Liver (tissue), 9 donors: ENCODE measurements around the gene IGLL5. TPM values are rescaled to one million over a fixed set of nuclear protein-coding genes. Genes with fewer than 3 reads are reported as not detected.

Experiments
- DNase-seq: peaks from one replicate; pipeline ENCODE4 v3.0.0-alpha.2; 2017; ENCODE audit warnings: low spot score
- H3K27ac ChIP-seq, 2 donors: one replicate each; pipeline ENCODE4 v1.7.0; 2013; ENCODE audit warnings: inconsistent platforms in 2 of 2, low read length in 2 of 2, control low read depth in 1 of 2, low read depth in 1 of 2, mild to moderate bottlenecking in 1 of 2
- H3K27me3 ChIP-seq, 4 donors: one replicate each; pipeline versions ENCODE4 v1.6.1 to v1.7.0; 2013; ENCODE audit warnings: low read length in 3 of 4, inconsistent platforms in 1 of 4, mild to moderate bottlenecking in 1 of 4, moderate library complexity in 1 of 4; ENCODE audit not compliant: control insufficient read depth in 4 of 4, insufficient read depth in 4 of 4
- H3K36me3 ChIP-seq, 4 donors: one replicate each; pipeline versions ENCODE4 v1.6.1 to v1.7.0; 2013; ENCODE audit warnings: low read length in 3 of 4, mild to moderate bottlenecking in 3 of 4, low read depth in 1 of 4, moderate library complexity in 1 of 4; ENCODE audit not compliant: control insufficient read depth in 4 of 4, insufficient read depth in 3 of 4
- H3K4me1 ChIP-seq, 4 donors: one replicate each; pipeline versions ENCODE4 v1.6.1 to v1.7.0; 2013; ENCODE audit warnings: low read length in 3 of 4, mild to moderate bottlenecking in 3 of 4, moderate library complexity in 1 of 4; ENCODE audit not compliant: control insufficient read depth in 4 of 4, insufficient read depth in 4 of 4
- H3K4me3 ChIP-seq, 3 donors: one replicate each; pipeline versions ENCODE4 v1.6.1 to v1.7.0; 2013; ENCODE audit warnings: low read length in 3 of 3, control low read depth in 1 of 3, low read depth in 1 of 3, mild to moderate bottlenecking in 1 of 3
- H3K9ac ChIP-seq, 2 donors: one replicate each; pipeline ENCODE4 v1.7.0; 2013; ENCODE audit warnings: low read length in 2 of 2, mild to moderate bottlenecking in 2 of 2, moderate library complexity in 2 of 2, control low read depth in 1 of 2, low read depth in 1 of 2
- H3K9me3 ChIP-seq, 4 donors: one replicate each; pipeline versions ENCODE4 v1.6.1 to v1.7.0; 2013; ENCODE audit warnings: low read length in 3 of 4; ENCODE audit not compliant: control insufficient read depth in 4 of 4
- ATF3 ChIP-seq: IDR thresholded peaks from 2 replicates; pipeline ENCODE4 v1.6.1; 2016; ENCODE audit warnings: antibody characterized with exemption
- CTCF ChIP-seq: fragments of 150-350 bp; IDR thresholded peaks from 2 replicates; pipeline ENCODE4 v1.5.1; 2017; ENCODE audit warnings: improper control_type of control experiment, low read depth, low read length; ENCODE audit not compliant: missing input control
- EGR1 ChIP-seq, 2 donors: IDR thresholded peaks; 2 replicates each; pipeline ENCODE4 v1.6.1; 2016 to 2018; ENCODE audit warnings: antibody characterized with exemption in 2 of 2, low read depth in 2 of 2
- GABPA ChIP-seq, 2 donors: IDR thresholded peaks in 1 of 2; conservative IDR thresholded peaks in 1 of 2; 2 replicates each; pipeline ENCODE4 v1.6.1; 2016; ENCODE audit warnings: antibody characterized with exemption in 2 of 2, mild to moderate bottlenecking in 1 of 2, moderate library complexity in 1 of 2
- HNF4A ChIP-seq, 2 donors: conservative IDR thresholded peaks; 2 replicates each; pipeline ENCODE4 v1.6.1; 2016; ENCODE audit warnings: antibody characterized with exemption in 2 of 2, mild to moderate bottlenecking in 2 of 2
- HNF4G ChIP-seq: IDR thresholded peaks from 2 replicates; pipeline ENCODE4 v1.6.1; 2016; ENCODE audit warnings: antibody characterized with exemption
- JUND ChIP-seq, 2 donors: IDR thresholded peaks; 2 replicates each; pipeline ENCODE4 v1.6.1; 2016; ENCODE audit warnings: antibody characterized with exemption in 2 of 2
- MAX ChIP-seq: IDR thresholded peaks from 2 replicates; pipeline ENCODE4 v1.6.1; 2016; ENCODE audit warnings: antibody characterized with exemption
- NR2F2 ChIP-seq: IDR thresholded peaks from 2 replicates; pipeline ENCODE4 v1.6.1; 2016; ENCODE audit warnings: antibody characterized with exemption
- RAD21 ChIP-seq, 2 donors: IDR thresholded peaks; 2 replicates each; pipeline ENCODE4 v1.6.1; 2016; ENCODE audit warnings: antibody characterized with exemption in 2 of 2, mild to moderate bottlenecking in 2 of 2
- REST ChIP-seq: IDR thresholded peaks from 2 replicates; pipeline ENCODE4 v1.6.1; 2016; ENCODE audit warnings: antibody characterized with exemption, mild to moderate bottlenecking
- RXRA ChIP-seq, 2 donors: IDR thresholded peaks; 2 replicates each; pipeline ENCODE4 v1.6.1; 2017 to 2018; ENCODE audit warnings: antibody characterized with exemption in 2 of 2, mild to moderate bottlenecking in 1 of 2
- TAF1 ChIP-seq: conservative IDR thresholded peaks from 2 replicates; pipeline ENCODE4 v1.6.1; 2016; ENCODE audit warnings: antibody characterized with exemption, mild to moderate bottlenecking
- YY1 ChIP-seq: IDR thresholded peaks from 2 replicates; pipeline ENCODE4 v1.6.1; 2016; ENCODE audit warnings: antibody characterized with exemption, mild to moderate bottlenecking
- ZBTB33 ChIP-seq: IDR thresholded peaks from 2 replicates; pipeline ENCODE4 v1.6.1; 2016; ENCODE audit warnings: antibody characterized with exemption
- WGBS: extraction: QIAGEN DNeasy Blood & Tissue Kit; methylation state at CpG from one replicate; pipeline ENCODE4 v1.1.7; 2013; 5-methylcytosine and 5-hydroxymethylcytosine counted together
- polyA plus RNA-seq, 2 donors: library from polyadenylated mRNA; stranded (reverse) in 1 of 2; unstranded in 1 of 2; fragments of 200-250 nt in 1 of 2; fragments of >200 nt in 1 of 2; fragmentation: Nextera tagmentation in 1 of 2; extraction: Ambion mirVana in 1 of 2; gene quantifications; one replicate each; pipeline versions ENCODE4 v1.2.1 to v1.2.3, GENCODE V29; 2013 to 2015
- total RNA-seq, 2 donors: library from RNA; depleted of rRNA; stranded (reverse); fragments of >200 nt; gene quantifications; one replicate each; pipeline ENCODE4 v1.2.3, GENCODE V29; 2014
- donor health status: healthy.
- donor health status: healthy.
- donor health status: healthy.
- donor health status: healthy.
- donor health status: healthy.

Gene IGLL5
- total and polyA plus RNA-seq, 4 donors: 1.3 to 13.4 (median 3.4) TPM

GRCh38 chr22:22928666-22929380, 41.2 kb downstream of the IGLL5 start:
- Histone ChIP-seq H3K9ac (no peak overlapping the region), H3K27ac (no peak overlapping the region)

GRCh38 chr22:22929381-22930221, 42.0 kb downstream of the IGLL5 start:
- no peak overlapping the region for H3K9ac ChIP-seq
- H3K36me3 ChIP-seq: no peaks in the 10 kb centered on the region
- no peak for DNase-seq
- 84% methylated on average over 16 of the region's 16 CpGs for WGBS
- no peaks in the 10 kb centered on the region for H3K4me1 ChIP-seq
- H3K9me3 ChIP-seq: no peaks in the 10 kb centered on the region
- H3K27ac ChIP-seq: no peak overlapping the region
- no peaks in the 10 kb centered on the region for H3K27me3 ChIP-seq
- no peak overlapping the region for H3K4me3 ChIP-seq
- no peak for TF ChIP-seq HNF4A (conservative IDR thresholded peaks at IDR 0.05)
- TF ChIP-seq CTCF: no peak
- TF ChIP-seq TAF1: no peak
- TF ChIP-seq ATF3: no peak
- no peak for TF ChIP-seq NR2F2
- no peak for TF ChIP-seq RXRA (IDR thresholded peaks at IDR 0.05)
- TF ChIP-seq JUND (IDR thresholded peaks at IDR 0.05): no peak
- no peak for TF ChIP-seq RAD21 (IDR thresholded peaks at IDR 0.05)
- no peak for TF ChIP-seq REST
- TF ChIP-seq ZBTB33: no peak
- TF ChIP-seq HNF4G: no peak
- TF ChIP-seq GABPA (IDR thresholded peaks at IDR 0.05 in 1 of 2, conservative IDR thresholded peaks at IDR 0.05 in 1 of 2): no peak
- TF ChIP-seq MAX: no peak

More at GRCh38 chr22:22928666-22929380, 41.2 kb downstream of the IGLL5 start:
- no peaks in the 10 kb centered on the region for H3K36me3 ChIP-seq
- DNase-seq: no peak
- no peak for TF ChIP-seq HNF4A (conservative IDR thresholded peaks at IDR 0.05)
- no peak for TF ChIP-seq MAX
- no peak for TF ChIP-seq YY1
- no peak for TF ChIP-seq CTCF
- no peak for TF ChIP-seq GABPA (IDR thresholded peaks at IDR 0.05 in 1 of 2, conservative IDR thresholded peaks at IDR 0.05 in 1 of 2)
- TF ChIP-seq EGR1 (IDR thresholded peaks at IDR 0.05; ENCODE audit: low read depth in 2 of 2): no peak
- TF ChIP-seq JUND (IDR thresholded peaks at IDR 0.05): no peak
- TF ChIP-seq TAF1: no peak
- no peaks in the 10 kb centered on the region for H3K4me1 ChIP-seq
- 76% methylated on average over 11 of the region's 11 CpGs for WGBS
- H3K9me3 ChIP-seq: no peaks in the 10 kb centered on the region
- H3K4me3 ChIP-seq: no peak overlapping the region
- no peaks in the 10 kb centered on the region for H3K27me3 ChIP-seq
